ENCODE data around the gene ODF2. TPM values are rescaled to one million over a fixed set of nuclear protein-coding genes. Genes with fewer than 3 reads are reported as not detected.

Gene ODF2
- total and polyA plus RNA-seq, 2 of the 13 experiments (the other 11 are each of a cell fraction or from before 2014, with no cell fraction given): 9.8 to 31.3 TPM

DNA sequence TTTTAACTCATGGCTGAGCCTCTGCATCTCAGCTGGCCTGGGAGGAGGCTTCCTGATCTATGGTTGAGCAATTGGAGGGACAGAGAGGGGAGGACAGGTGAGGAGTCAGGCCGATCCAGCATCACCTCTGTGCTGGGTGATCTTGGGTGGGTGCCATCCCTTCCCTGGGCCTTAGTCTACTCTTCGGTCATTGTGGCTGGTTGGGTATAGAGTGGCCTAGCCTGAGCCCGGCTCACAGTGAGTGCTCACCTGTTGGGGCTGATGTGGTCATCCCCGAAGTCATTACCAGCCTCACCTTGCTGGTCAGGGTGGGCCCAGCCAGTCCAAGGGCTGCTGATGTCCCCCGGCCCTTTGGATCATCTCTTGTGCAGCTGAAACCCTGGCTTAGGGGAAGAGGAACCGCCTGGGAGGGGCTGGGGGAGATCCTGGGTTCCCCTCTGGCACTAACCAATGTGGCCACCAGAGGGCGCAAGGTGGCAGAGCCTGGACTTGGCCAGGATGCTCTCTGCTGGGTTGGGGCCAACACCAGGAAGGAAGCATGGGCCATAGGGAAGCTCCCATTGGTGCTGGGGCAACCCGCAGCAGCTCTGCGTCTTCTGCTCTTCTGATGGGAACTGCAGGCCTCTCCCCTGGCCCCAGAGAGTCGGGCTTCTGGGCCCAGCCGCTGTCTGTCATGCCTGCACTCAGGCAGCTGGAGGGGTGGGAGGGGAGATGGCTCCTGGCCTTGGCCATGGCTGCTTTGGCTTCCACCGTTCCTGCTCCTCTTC, 17.3 kb upstream of the ODF2 start (continued):
- TF ChIP-seq, protein P1, sequence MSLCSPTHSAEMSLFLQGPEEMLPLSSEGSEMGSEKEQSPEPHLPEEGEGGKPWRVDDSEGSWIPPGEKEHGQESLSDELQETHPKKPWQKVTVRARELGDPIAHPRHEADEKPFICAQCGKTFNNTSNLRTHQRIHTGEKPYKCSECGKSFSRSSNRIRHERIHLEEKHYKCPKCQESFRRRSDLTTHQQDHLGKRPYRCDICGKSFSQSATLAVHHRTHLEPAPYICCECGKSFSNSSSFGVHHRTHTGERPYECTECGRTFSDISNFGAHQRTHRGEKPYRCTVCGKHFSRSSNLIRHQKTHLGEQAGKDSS (CRISPR knock-in tag; IDR thresholded peaks at IDR 0.05; ENCODE audit: borderline replicate concordance, low read depth): peak; percentile 86; the same call in 1 of the 2 replicates
- TF ChIP-seq SRSF1 (optimal IDR thresholded peaks at IDR 0.05; ENCODE audit: low read depth, low read length): no peak
- TF ChIP-seq ATM (IDR thresholded peaks at IDR 0.05; ENCODE audit: borderline replicate concordance): no peak
- TF ChIP-seq GATA4 (IDR thresholded peaks at IDR 0.05; ENCODE audit: borderline replicate concordance, low read depth): no peak
- TF ChIP-seq, protein P2, sequence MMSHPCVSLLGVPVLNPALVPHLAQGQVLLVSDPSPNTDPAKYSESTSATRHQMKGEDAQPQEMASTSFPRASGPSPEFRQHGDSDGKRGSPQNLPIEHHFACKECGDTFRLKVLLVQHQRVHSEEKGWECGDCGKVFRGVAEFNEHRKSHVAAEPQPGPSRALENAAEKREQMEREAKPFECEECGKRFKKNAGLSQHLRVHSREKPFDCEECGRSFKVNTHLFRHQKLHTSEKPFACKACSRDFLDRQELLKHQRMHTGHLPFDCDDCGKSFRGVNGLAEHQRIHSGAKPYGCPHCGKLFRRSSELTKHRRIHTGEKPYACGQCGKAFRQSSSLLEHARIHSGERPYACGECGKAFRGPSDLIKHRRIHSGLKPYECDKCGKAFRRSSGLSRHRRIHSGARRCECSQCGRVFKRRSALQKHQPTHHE (CRISPR knock-in tag; IDR thresholded peaks at IDR 0.05; ENCODE audit: borderline replicate concordance): no peak
- TF ChIP-seq RFX1 (IDR thresholded peaks at IDR 0.05): no peak
- peak; percentile 81; the same call in 1 of the 2 replicates for TF ChIP-seq ZNF782 (CRISPR knock-in tag; IDR thresholded peaks at IDR 0.05; ENCODE audit: borderline replicate concordance)
- TF ChIP-seq TBX2 (CRISPR knock-in tag; IDR thresholded peaks at IDR 0.05; ENCODE audit: borderline replicate concordance): 0 out of 2 replicates have a peak, but pooled peaks have one; percentile 21
- TF ChIP-seq MED13 (CRISPR knock-in tag; IDR thresholded peaks at IDR 0.05): no peak
- TF ChIP-seq MAX (IDR thresholded peaks at IDR 0.05): no peak
- no peak for TF ChIP-seq ZNF256 (CRISPR knock-in tag; conservative IDR thresholded peaks at IDR 0.05)
- no peak for TF ChIP-seq CREM (IDR thresholded peaks at IDR 0.05)
- no peak for TF ChIP-seq CREM (CRISPR knock-in tag; IDR thresholded peaks at IDR 0.05)
- no peak for TF ChIP-seq HES4 (CRISPR knock-in tag; IDR thresholded peaks at IDR 0.05; ENCODE audit: borderline replicate concordance)
- no peak for TF ChIP-seq ZNF607 (CRISPR knock-in tag; IDR thresholded peaks at IDR 0.05; ENCODE audit: borderline replicate concordance)
- TF ChIP-seq MEF2D (CRISPR knock-in tag; IDR thresholded peaks at IDR 0.05): no peak
- TF ChIP-seq ZNF24 (IDR thresholded peaks at IDR 0.05): no peak
- no peak for TF ChIP-seq STAT6 (CRISPR knock-in tag; IDR thresholded peaks at IDR 0.05; ENCODE audit: borderline replicate concordance)
- 0 out of 2 replicates have a peak, but pooled peaks have one; percentile 35 for TF ChIP-seq ZNF225 (CRISPR knock-in tag; IDR thresholded peaks at IDR 0.05)
- TF ChIP-seq IRF2 (CRISPR knock-in tag; IDR thresholded peaks at IDR 0.05): 0 out of 2 replicates have a peak, but pooled peaks have one; percentile 39
- TF ChIP-seq, protein P3, sequence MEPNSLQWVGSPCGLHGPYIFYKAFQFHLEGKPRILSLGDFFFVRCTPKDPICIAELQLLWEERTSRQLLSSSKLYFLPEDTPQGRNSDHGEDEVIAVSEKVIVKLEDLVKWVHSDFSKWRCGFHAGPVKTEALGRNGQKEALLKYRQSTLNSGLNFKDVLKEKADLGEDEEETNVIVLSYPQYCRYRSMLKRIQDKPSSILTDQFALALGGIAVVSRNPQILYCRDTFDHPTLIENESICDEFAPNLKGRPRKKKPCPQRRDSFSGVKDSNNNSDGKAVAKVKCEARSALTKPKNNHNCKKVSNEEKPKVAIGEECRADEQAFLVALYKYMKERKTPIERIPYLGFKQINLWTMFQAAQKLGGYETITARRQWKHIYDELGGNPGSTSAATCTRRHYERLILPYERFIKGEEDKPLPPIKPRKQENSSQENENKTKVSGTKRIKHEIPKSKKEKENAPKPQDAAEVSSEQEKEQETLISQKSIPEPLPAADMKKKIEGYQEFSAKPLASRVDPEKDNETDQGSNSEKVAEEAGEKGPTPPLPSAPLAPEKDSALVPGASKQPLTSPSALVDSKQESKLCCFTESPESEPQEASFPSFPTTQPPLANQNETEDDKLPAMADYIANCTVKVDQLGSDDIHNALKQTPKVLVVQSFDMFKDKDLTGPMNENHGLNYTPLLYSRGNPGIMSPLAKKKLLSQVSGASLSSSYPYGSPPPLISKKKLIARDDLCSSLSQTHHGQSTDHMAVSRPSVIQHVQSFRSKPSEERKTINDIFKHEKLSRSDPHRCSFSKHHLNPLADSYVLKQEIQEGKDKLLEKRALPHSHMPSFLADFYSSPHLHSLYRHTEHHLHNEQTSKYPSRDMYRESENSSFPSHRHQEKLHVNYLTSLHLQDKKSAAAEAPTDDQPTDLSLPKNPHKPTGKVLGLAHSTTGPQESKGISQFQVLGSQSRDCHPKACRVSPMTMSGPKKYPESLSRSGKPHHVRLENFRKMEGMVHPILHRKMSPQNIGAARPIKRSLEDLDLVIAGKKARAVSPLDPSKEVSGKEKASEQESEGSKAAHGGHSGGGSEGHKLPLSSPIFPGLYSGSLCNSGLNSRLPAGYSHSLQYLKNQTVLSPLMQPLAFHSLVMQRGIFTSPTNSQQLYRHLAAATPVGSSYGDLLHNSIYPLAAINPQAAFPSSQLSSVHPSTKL (CRISPR knock-in tag; IDR thresholded peaks at IDR 0.05): 0 out of 2 replicates have a peak, but pooled peaks have one; percentile 26

Data from HepG2 (cell line).